GM15510 (cell line): ENCODE results near the gene GRB10.

Experiments
- POLR2A ChIP-seq: IDR thresholded peaks from 3 replicates; pipeline ENCODE4 v1.6.1; 2011; ENCODE audit warnings: borderline replicate concordance; ENCODE audit not compliant: insufficient read length; ENCODE audit errors: extremely low read depth

The GRB10 gene

GRCh38 chr7:50649259-50649885, 133.3 kb downstream of the GRB10 start:
- TF ChIP-seq POLR2A: no peak

DNA sequence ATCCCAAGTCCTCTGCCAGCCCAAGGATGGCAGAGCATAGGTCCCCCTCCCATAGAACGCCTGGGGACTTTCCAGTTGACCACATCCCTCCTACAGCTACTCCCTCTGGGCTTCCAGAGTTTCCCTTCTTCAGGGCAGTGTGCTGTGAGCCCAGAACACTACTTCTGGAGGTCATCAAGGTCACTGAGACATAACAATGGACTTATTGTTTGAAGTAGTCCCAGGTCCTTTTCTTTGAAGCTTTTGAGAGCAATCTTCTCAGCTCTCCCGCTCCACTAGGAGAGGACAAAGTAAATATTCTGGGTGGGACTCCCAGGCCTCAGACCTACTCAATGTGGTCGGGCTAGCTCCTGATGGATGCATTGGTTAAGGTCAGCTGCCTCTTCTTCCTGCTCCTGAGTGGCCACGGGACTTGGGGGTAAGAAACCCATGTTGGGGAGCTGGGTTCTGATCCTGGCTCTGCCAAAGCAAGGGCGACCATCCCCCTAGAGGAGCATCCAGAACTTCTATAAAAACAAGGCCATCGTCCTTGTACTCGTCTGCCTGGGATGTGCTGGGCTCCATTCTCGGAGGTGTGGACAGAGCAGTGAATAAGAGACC, 134.0 kb downstream of the GRB10 start:
- TF ChIP-seq POLR2A: no peak

DNA sequence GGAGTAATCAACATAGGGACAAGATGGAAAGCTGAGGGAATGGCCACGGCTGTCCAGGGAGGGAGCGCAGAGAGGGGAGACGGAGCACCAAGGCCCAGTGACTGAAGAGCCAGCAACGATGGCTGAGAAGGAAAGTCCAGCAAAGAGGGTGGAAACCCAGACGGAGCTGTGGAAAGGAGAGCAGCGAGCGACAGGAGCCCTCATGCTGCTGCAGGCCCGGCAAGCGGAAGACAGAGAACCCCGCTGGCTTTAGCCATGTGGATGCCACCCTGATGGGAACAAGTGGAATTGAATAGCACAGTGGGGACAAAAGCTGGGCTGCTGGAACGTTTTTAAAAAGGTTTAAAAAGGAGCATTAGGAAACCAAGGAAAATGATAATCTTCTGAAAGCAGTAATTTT, 134.6 kb downstream of the GRB10 start:
- TF ChIP-seq POLR2A: no peak

DNA sequence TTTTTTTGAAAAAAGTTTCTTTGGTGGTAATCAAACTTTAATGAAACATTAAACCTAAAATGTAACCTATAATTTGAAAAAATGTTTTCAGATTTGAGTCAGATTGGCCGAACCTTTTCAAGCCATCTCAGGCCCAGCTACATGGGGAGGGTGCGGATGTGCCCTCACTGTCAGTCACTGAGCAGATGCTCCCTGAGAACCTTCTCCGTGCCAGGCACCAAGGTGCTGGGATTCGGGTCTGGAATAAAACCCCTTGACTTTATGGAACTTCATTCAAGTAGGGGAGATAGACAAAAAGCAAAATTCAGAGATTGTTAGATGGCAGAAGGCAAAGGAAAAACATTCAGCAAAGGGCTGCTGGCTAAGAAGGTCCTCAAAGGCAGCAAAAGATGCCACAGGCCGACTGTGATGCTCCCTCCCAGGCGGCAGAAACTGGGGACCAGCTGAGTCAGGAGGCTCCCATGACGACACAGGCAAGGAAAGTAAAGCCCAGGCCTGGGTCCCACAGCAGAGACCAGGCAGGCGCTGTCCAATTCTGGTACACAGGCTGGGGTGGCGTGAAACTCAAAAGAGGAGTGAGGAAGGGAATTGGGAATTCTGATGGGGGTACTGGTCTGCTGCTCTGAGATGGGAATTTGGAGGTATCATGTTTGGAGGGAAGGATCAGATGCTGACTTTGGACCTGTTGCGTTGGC, 135.3 kb downstream of the GRB10 start:
- TF ChIP-seq POLR2A: no peak

DNA sequence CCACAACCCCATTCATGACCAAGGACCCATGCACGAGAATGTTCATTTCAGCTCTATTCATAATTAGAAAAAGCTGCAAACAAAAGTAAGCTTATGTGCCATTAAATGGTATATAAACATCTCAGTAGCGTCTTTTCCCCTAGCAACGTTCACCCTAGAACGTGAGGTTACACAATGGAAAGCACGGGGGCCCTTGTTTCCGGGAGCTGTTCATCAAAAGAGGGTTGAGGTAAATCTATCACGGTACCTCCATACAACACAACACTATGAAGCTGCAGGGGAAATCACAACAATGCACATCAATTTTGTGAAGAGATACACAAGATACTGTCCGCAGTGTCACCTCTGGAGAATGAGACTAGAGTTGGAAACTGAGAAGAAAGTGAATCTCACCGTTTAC, 136.6 kb downstream of the GRB10 start:
- no peak for TF ChIP-seq POLR2A

DNA sequence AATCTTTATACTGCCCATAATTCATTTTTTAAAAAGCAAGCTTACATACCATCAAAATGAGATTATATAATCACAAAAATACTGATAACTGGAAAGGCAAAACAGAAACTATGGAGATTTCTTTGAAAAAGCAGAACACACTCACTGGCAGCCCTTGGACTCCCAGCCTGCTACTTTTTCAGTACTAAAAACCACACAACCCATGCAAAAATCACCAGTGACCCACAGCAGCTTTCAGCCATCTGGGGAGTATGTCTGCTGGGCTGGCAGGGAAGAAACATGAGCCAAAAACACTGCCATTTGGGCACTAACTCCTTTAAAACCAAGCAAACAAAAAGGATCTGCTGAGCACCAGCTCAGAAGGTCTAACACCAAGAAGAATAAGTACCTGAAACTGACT, 137.5 kb downstream of the GRB10 start:
- TF ChIP-seq POLR2A: no peak

DNA sequence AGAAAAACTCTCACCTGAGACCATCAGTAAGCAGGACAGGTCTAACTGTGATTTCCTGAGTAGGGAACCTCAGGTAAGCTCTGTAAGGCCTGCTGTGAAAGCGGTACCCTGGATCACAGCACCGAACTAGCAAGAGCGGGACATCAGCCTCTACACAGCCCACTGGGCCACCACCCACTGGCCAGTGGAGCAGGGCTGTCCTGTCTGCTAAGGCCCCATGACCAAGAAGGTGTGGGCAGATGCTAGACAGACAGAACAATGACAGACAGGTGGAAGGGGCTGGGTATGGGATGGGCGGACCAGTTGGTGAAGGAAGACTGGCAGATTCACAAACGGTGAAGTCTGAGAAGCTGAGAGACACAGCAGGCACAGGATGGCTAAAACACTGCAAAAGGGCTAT, 138.1 kb downstream of the GRB10 start:
- TF ChIP-seq POLR2A: no peak

DNA sequence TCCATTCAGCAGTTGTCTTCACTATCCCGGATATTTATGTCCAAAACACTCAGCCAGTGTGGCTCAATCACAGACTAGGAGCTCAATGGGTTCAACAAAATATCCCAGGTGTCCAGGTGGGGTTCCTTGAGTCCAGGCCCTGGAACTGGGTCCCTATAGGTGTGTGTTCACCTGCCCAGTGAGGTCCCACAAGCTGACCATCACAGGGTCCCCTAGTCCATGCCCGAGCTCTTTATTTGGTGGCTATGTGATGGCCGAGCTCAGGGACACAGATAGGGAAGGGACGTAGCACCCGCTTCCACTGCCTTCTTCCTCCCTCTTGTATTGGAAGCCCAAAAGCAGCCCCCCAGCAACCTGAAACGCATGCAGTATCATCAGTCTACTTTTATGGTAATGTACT, 138.6 kb downstream of the GRB10 start:
- no peak for TF ChIP-seq POLR2A

- TF ChIP-seq POLR2A: no peak
These were observed 141.0 kb downstream of the GRB10 start for GRCh38 chr7:50641442-50642405.

DNA sequence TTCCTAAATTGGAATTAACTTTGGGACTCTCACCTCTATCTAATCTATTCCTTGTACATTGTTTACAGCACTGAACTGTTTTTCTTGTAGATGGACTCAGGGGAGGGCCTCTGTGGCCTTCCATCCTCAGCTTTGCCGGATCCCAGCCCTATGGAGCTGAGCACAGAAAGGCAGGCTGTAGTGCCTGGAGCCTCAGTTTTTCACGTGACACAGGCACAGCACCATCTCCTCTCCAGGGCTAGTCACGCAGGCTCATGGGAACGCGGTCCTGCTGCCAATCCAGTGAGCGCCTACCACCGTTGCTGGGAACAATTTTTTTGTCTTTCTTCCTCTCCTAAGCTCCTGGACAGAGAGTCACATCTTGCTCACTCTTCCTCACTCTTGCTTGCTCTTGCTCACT, 141.9 kb downstream of the GRB10 start:
- TF ChIP-seq POLR2A: no peak

- no peak for TF ChIP-seq POLR2A
These were observed 142.4 kb downstream of the GRB10 start for GRCh38 chr7:50640256-50640655.

GRCh38 chr7:50637725-50638643, 144.7 kb downstream of the GRB10 start:
- no peak for TF ChIP-seq POLR2A

GRCh38 chr7:50634378-50634777, 148.3 kb downstream of the GRB10 start:
- no peak for TF ChIP-seq POLR2A

DNA sequence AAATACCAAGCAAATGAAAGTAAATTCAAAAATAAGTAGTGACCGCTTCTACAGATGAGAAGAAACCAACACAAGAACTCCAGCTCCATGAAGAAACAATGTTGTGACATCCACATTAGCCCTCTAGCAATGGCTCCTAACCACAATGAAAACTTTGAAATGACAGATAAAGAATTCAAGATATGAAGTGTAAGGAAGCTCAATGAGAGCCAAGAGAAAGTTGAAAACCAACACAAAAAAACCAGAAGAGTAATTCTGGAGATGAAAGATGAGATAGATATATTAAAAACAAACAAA, 149.3 kb downstream of the GRB10 start:
- no peak for TF ChIP-seq POLR2A
